SHP77 treated with DMSO at 0.1 percent for 48 hours (cell line): ENCODE data around the gene UNC50.
A peak's percentile ranks its signal among the peaks of the same experiment; 100 is the strongest.

Source experiments
- DNase-seq: peaks from one replicate; lab custom pipeline; 2025; lab: John Stamatoyannopoulos, UW

Gene UNC50

GRCh38 chr2:98608116-98608961 is at the start of gene UNC50, which contains the start of gene COA5:
Gene UNC50, plus strand, starts transcription at chr2:98608589. Its CDS starts 1,171 bp downstream, at chr2:98609760.
Gene COA5, minus strand, starts transcription at chr2:98608512. Its CDS starts 107 bp downstream, at chr2:98608405.
- DNase-seq: peak; percentile 67

- no peak for DNase-seq
Observed at GRCh38 chr2:98558852-98559530, 49.4 kb upstream of the UNC50 start.

- DNase-seq: no peak
Observed at GRCh38 chr2:98559581-98559980, 48.8 kb upstream of the UNC50 start.

- no peak for DNase-seq
Observed at GRCh38 chr2:98560256-98560771, 48.1 kb upstream of the UNC50 start.

GRCh38 chr2:98561018-98561417 is 47.4 kb upstream of the UNC50 start:
- DNase-seq: no peak

- no peak for DNase-seq
Observed at GRCh38 chr2:98561902-98562695, 46.3 kb upstream of the UNC50 start.

- DNase-seq: no peak
Observed at GRCh38 chr2:98563394-98563793, 45.0 kb upstream of the UNC50 start.

- DNase-seq: no peak
Observed at GRCh38 chr2:98564541-98565132, 43.8 kb upstream of the UNC50 start.

- DNase-seq: no peak
Observed at GRCh38 chr2:98565286-98565860, 43.0 kb upstream of the UNC50 start.

- no peak for DNase-seq
Observed at GRCh38 chr2:98565941-98566340, 42.4 kb upstream of the UNC50 start.

GRCh38 chr2:98568161-98568956 is 40.0 kb upstream of the UNC50 start:
- no peak for DNase-seq

GRCh38 chr2:98569197-98569793 is 39.1 kb upstream of the UNC50 start:
- no peak for DNase-seq

- DNase-seq: no peak
Observed at GRCh38 chr2:98569915-98570314, 38.5 kb upstream of the UNC50 start.

- no peak for DNase-seq
Observed at GRCh38 chr2:98570356-98570755, 38.0 kb upstream of the UNC50 start.

- no peak for DNase-seq
Observed at GRCh38 chr2:98571121-98571701, 37.2 kb upstream of the UNC50 start.

- no peak for DNase-seq
Observed at GRCh38 chr2:98571796-98572195, 36.6 kb upstream of the UNC50 start.

- DNase-seq: no peak
Observed at GRCh38 chr2:98572211-98572610, 36.2 kb upstream of the UNC50 start.

- no peak for DNase-seq
Observed at GRCh38 chr2:98572676-98573075, 35.7 kb upstream of the UNC50 start.

- DNase-seq: no peak
Observed at GRCh38 chr2:98573426-98573825, 35.0 kb upstream of the UNC50 start.
